GM23248 (cell line): ENCODE results near the gene PACSIN3. TPM values are rescaled to one million over a fixed set of nuclear protein-coding genes. Genes with fewer than 3 reads are reported as not detected.

Experiments used
- DNase-seq: peaks from one replicate; pipeline ENCODE4 v3.0.0-alpha.2; 2015
- H2AFZ ChIP-seq: fragments of 200-600 bp; sonication (generic); 2 replicates; pipeline ENCODE4 v1.6.1; 2016; ENCODE audit warnings: antibody characterized with exemption
- H3F3A ChIP-seq: fragments of 200-600 bp; sonication (generic); 2 replicates; pipeline ENCODE4 v1.6.1; 2016; ENCODE audit warnings: mild to moderate bottlenecking, antibody characterized with exemption, mixed run types; ENCODE audit not compliant: insufficient read depth
- H3K27ac ChIP-seq: fragments of 200-600 bp; sonication (generic); 2 replicates; pipeline ENCODE4 v1.5.1; 2016; ENCODE audit warnings: mild to moderate bottlenecking
- H3K27me3 ChIP-seq: fragments of 200-600 bp; sonication (generic); replicated peaks from 2 replicates; pipeline ENCODE4 v1.6.1; 2016; ENCODE audit warnings: mild to moderate bottlenecking; ENCODE audit not compliant: insufficient read depth
- H3K36me3 ChIP-seq: fragments of 200-600 bp; sonication (generic); 2 replicates; pipeline ENCODE4 v1.6.1; 2016; ENCODE audit warnings: low read depth, mild to moderate bottlenecking
- H3K4me1 ChIP-seq: fragments of 200-600 bp; sonication (generic); 2 replicates; pipeline ENCODE4 v1.6.1; 2016; ENCODE audit warnings: mild to moderate bottlenecking; ENCODE audit not compliant: insufficient read depth
- H3K4me2 ChIP-seq: fragments of 200-600 bp; sonication (generic); one replicate; pipeline ENCODE4 v1.6.1; 2016; ENCODE audit warnings: mild to moderate bottlenecking; ENCODE audit not compliant: unreplicated experiment
- H3K4me3 ChIP-seq: fragments of 200-600 bp; sonication (generic); 2 replicates; pipeline ENCODE4 v1.5.1; 2016; ENCODE audit warnings: mild to moderate bottlenecking
- H3K79me2 ChIP-seq: fragments of 200-600 bp; sonication (generic); 2 replicates; pipeline ENCODE4 v1.6.1; 2016; ENCODE audit warnings: mild to moderate bottlenecking; ENCODE audit not compliant: insufficient read depth
- H3K9ac ChIP-seq: fragments of 200-600 bp; sonication (generic); 2 replicates; pipeline ENCODE4 v1.6.1; 2016; ENCODE audit warnings: mild to moderate bottlenecking
- H3K9me2 ChIP-seq: fragments of 200-600 bp; sonication (generic); 2 replicates; pipeline ENCODE4 v1.6.1; 2016; ENCODE audit warnings: mixed run types, mild to moderate bottlenecking, moderate library complexity; ENCODE audit not compliant: insufficient read depth
- H3K9me3 ChIP-seq: fragments of 200-600 bp; sonication (generic); one replicate; pipeline ENCODE4 v1.6.1; 2017; ENCODE audit warnings: low read depth
- H4K20me1 ChIP-seq: fragments of 200-600 bp; sonication (generic); 2 replicates; pipeline ENCODE4 v1.6.0; 2016; ENCODE audit not compliant: insufficient read depth
- EZH2 ChIP-seq: fragments of 200-600 bp; sonication (generic); IDR thresholded peaks from 2 replicates; pipeline ENCODE4 v1.6.1; 2018; ENCODE audit warnings: antibody characterized with exemption, mild to moderate bottlenecking; ENCODE audit not compliant: insufficient read depth, poor library complexity, severe bottlenecking
- EZH2phosphoT487 ChIP-seq: fragments of 200-600 bp; sonication (generic); IDR thresholded peaks from 2 replicates; pipeline ENCODE4 v1.6.1; 2018; ENCODE audit warnings: antibody characterized with exemption, moderate library complexity, mild to moderate bottlenecking, low read depth; ENCODE audit not compliant: insufficient read depth
- WGBS, 2 experiments: methylation state at CpG; one replicate each; pipeline ENCODE4 v1.1.6; 2015 to 2017; ENCODE audit warnings: low lambda C conversion rate in 2 of 2, low coverage in 1 of 2; ENCODE audit errors: missing lambda C conversion rate in 2 of 2; 5-methylcytosine and 5-hydroxymethylcytosine counted together
- in situ Hi-C: fragments of 300-500 bp; cut with MboI; formaldehyde crosslinking; loops from 2 replicates; pipeline ENCODE4 v1.15.0; 2020
- polyA plus RNA-seq: library from polyadenylated mRNA; unstranded; fragments of >200 nt; fragmentation: Nextera tagmentation; extraction: Ambion mirVana; gene quantifications from 2 replicates; pipeline ENCODE4 v1.2.1, GENCODE V29; 2016
- total RNA-seq: library from RNA; depleted of rRNA; stranded (reverse); fragments of >200 nt; shearing (Covaris generic); gene quantifications from 2 replicates; pipeline ENCODE4 v1.2.3, GENCODE V29; 2014

PACSIN3 gene
- total and polyA plus RNA-seq, 2 experiments from 2014 or later: 9.7 to 13.6 TPM

DNA sequence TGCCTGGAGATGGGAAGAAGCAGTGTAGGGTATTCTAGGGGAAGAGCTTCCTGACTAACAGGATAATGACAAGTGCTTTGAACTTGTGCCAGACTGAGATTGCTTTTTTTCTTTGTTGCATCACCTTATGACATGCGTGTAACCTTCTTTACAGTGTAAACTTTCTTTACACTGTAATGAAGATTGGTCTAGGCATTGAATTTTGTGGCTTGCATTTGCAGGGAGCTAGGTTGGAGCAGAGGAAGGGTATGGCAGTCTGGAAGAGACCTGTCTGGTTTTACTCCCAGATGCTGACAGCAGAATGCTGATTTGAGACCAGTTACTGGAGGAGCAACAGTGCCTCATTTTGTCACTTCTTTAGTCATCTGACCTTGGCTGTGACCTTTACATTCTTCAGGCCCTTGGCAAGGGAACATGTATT, 34.2 kb upstream of the PACSIN3 start:
- DNase-seq: peak; percentile 82
- H3K27ac ChIP-seq: peak overlapping the region; percentile 65
- in situ Hi-C loops: no loop called here
- peaks cover 7% of the 10 kb centered on the region; the same call in 1 of the 2 replicates for H3K36me3 ChIP-seq
- peaks cover 33% of the 10 kb centered on the region for H3K79me2 ChIP-seq
- no peaks in the 10 kb centered on the region for H4K20me1 ChIP-seq
- no peak overlapping the region for H3K4me3 ChIP-seq
- H3K9ac ChIP-seq: 0 out of 2 replicates have a peak overlapping the region, but pooled peaks have one; percentile 19
- TF ChIP-seq EZH2 (no peak), EZH2phosphoT487 (peak; percentile 64; the same call in 1 of the 2 replicates)
- peak overlapping the region; percentile 19 for H3K4me2 ChIP-seq
- WGBS, 2 experiments: 3 to 6% methylated on average over 1 of the region's 1 CpG
- peaks cover 33% of the 10 kb centered on the region for H3F3A ChIP-seq
- no peak overlapping the region for H2AFZ ChIP-seq
- H3K4me1 ChIP-seq: peaks cover 44% of the 10 kb centered on the region
- H3K27me3 ChIP-seq: no peaks in the 10 kb centered on the region
- H3K9me2 ChIP-seq: no peaks in the 10 kb centered on the region
- H3K9me3 ChIP-seq: no peaks in the 10 kb centered on the region

DNA sequence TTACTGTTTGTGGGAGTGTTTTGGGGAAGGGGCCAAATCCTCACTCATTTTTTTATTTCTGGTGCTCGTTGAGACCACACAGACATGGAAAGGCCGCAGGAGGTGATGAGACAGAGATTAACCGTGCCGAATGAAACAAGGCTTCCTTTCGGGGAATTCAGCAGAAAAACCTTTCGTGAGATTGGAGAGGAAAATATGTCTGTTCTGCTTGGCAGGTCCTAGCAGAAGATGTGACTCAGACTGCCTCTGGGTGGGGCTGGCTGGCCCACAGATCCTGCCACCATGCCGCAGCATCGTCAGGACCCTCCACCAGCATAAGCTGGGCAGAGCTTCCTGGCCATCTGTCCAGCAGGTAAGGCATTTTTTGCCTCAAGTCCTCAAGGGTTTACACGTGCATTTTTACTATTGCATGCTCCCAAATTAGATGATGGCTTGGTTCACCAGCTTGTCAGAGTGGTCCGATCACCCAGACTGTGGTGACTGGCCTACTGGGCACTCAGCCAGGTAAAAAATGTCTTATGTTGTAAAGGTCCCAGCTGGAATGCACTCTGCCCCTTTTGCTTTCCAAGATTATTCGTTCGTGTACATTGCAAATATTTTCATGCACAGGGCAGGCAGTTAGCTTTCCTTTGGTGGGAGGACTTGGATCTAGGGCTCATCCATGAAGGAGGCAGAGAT, 30.0 kb upstream of the PACSIN3 start:
- 1 to 2% methylated on average over 12 of the region's 12 CpGs for WGBS, 2 experiments
- peak overlapping the region; percentile 12; the same call in 1 of the 2 replicates for H2AFZ ChIP-seq

DNA sequence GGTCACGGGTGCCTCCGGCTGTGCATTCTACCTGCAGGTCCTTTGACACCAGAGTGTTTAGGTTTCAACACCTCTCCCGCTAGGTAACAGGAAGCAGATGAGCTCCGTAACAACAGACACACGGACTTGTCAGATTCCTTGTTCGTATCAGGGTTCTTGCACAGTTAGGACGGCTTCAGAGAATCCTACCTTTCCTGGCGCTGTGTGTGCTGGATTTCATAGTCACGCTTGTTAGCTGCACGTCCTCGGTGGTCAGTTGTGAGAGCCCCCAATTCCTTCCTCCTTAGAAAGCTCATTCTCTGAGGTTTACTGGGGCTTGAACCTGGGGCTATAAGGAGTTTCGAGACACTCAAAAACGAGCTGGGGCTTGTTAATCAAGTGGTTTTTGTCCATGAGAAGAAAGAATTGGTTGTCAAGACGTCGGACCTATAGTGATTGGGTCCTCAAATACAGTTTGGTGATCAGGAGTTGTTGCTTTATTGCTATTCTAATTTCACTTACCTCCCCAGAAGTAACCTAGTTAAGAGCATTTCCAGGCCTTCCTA, 29.2 kb upstream of the PACSIN3 start:
- 3 to 7% methylated on average over 15 of the region's 15 CpGs for WGBS, 2 experiments
- peak; percentile 33 for DNase-seq
- no peaks in the 10 kb centered on the region for H4K20me1 ChIP-seq
- 0 out of 2 replicates have a peak, but pooled peaks cover 4% of the 10 kb centered on the region for H3K36me3 ChIP-seq
- no peaks in the 10 kb centered on the region for H3K9me3 ChIP-seq
- peak overlapping the region; percentile 79 for H3K4me3 ChIP-seq
- H3K4me1 ChIP-seq: peaks cover 32% of the 10 kb centered on the region
- H3K27me3 ChIP-seq: no peaks in the 10 kb centered on the region
- no peak for TF ChIP-seq EZH2phosphoT487
- TF ChIP-seq EZH2: no peak
- H2AFZ ChIP-seq: peak overlapping the region; percentile 96
- H3K9ac ChIP-seq: peak overlapping the region; percentile 86
- in situ Hi-C loops: no loop called here
- peak overlapping the region; percentile 95 for H3K4me2 ChIP-seq
- H3F3A ChIP-seq: peaks cover 35% of the 10 kb centered on the region
- H3K9me2 ChIP-seq: no peaks in the 10 kb centered on the region
- peaks cover 30% of the 10 kb centered on the region for H3K79me2 ChIP-seq
- peak overlapping the region; percentile 90 for H3K27ac ChIP-seq

More for the DNA sequence above, 30.0 kb upstream of the PACSIN3 start:
- Histone ChIP-seq H4K20me1 (no peaks in the 10 kb centered on the region), H3K4me1 (peaks cover 40% of the 10 kb centered on the region), H3K27me3 (no peaks in the 10 kb centered on the region), H3K79me2 (peaks cover 33% of the 10 kb centered on the region), H3K4me2 (peak overlapping the region; percentile 95), H3K9me3 (no peaks in the 10 kb centered on the region), H3K36me3 (0 out of 2 replicates have a peak, but pooled peaks cover 4% of the 10 kb centered on the region), H3F3A (peaks cover 37% of the 10 kb centered on the region), H3K27ac (peak overlapping the region; percentile 90), H3K9me2 (no peaks in the 10 kb centered on the region), H3K9ac (peak overlapping the region; percentile 86), H3K4me3 (peak overlapping the region; percentile 79)
- no peak for TF ChIP-seq EZH2phosphoT487
- no peak for TF ChIP-seq EZH2
- DNase-seq: peak; percentile 96
- in situ Hi-C loops: no loop called here

DNA sequence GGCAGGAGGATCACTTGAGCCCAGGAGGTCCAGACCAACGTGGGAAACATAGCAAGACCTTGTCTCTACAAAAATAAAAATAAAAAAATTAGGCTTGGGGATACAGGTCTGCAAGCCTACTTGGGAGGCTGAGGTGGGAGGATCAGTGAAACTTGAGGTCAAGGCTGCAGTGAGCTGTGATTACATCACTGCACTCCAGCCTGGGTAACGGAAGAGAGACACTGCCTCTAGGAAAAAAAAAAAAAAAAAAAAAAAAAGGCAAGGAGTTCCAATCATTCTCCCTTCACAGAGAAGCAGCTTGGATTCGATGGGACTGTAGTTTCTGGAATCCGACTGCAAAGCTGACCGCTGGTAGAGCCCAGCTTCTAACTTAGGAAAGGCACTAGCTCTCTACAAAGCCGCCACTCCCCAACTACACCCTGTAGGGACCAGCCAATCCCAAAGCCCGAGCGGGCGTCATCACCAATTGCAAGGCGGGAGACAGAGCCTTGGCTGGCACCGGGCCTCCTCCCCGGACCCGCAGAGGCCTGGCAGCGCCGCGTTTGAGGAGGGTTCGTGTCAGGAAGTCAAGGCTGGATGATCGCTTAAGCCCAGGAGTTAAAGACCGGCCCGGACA, 27.8 kb upstream of the PACSIN3 start:
- Histone ChIP-seq H2AFZ (peak overlapping the region; percentile 96), H3K36me3 (0 out of 2 replicates have a peak, but pooled peaks cover 4% of the 10 kb centered on the region), H3K9me2 (no peaks in the 10 kb centered on the region), H3K4me3 (peak overlapping the region; percentile 79), H3K27ac (peak overlapping the region; percentile 90), H4K20me1 (no peaks in the 10 kb centered on the region), H3F3A (peaks cover 28% of the 10 kb centered on the region), H3K4me1 (peaks cover 21% of the 10 kb centered on the region), H3K27me3 (no peaks in the 10 kb centered on the region), H3K9me3 (no peaks in the 10 kb centered on the region), H3K4me2 (peak overlapping the region; percentile 95), H3K9ac (peak overlapping the region; percentile 86), H3K79me2 (peaks cover 24% of the 10 kb centered on the region)
- DNase-seq: peak; percentile 94
- TF ChIP-seq EZH2 (no peak), EZH2phosphoT487 (no peak)
- 9 to 10% methylated on average over 20 of the region's 20 CpGs for WGBS, 2 experiments
- in situ Hi-C loops: no loop called here
